Right ventricle myocardium superior (tissue), 1 donor: ENCODE measurements around the gene COIL. TPM values are rescaled to one million over a fixed set of nuclear protein-coding genes. Genes with fewer than 3 reads are reported as not detected.
"Not testable (repeated sequence)": the region's sequence is repeated elsewhere in the genome, so short reads cannot be mapped to it uniquely, and the experiment has no call there.

Experiments used
- ATAC-seq: fragments of 200-7000 bp; cut with Tn5 transposase; one replicate; pipeline ENCODE4 v1.9.1; 2020; ENCODE audit warnings: mild to moderate bottlenecking; ENCODE audit not compliant: poor library complexity
- DNase-seq: peaks from one replicate; pipeline ENCODE4 v3.0.0-alpha.2; 2020
- intact Hi-C: fragments of 100-400 bp; cut with DNase I; formaldehyde crosslinking; loops from one replicate; pipeline ENCODE4 v1.11.2; 2022
- total RNA-seq: library from RNA; stranded (reverse); fragmentation: NEBNext Ultra II Directional; extraction: Animal tissue kit (Norgen Biotek cat#: 25700); gene quantifications from one replicate; pipeline ENCODE4 v1.2.1, GENCODE V29; 2021
- donor health status: DM: no; HTN: yes; CAD: no; lungs with severe emphysema.

COIL gene
- total RNA-seq, 1 donor from 2014 or later, result 8.0 TPM

DNA sequence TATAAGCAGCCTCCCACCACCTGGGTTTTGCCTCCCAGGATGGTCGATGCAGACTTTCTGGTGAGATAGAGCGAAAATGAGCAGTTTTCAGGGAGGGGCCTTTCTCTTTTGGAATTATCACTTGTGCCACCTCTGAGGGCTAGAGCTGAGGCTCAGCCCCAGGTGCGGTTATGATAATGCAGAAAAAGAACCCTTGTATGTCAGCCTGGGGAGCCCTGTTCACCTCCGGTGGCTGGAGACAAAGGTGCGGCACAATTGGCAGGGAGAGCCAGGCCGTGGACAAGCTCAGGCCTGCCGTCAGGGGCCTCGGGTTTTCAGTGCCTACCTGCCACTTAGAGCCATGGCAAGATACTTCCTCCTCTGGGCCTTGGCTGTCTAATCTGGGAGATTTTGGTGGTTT lies 21.5 kb upstream of the COIL start:
- intact Hi-C loops, result no loop called here
- no peak for ATAC-seq

DNA sequence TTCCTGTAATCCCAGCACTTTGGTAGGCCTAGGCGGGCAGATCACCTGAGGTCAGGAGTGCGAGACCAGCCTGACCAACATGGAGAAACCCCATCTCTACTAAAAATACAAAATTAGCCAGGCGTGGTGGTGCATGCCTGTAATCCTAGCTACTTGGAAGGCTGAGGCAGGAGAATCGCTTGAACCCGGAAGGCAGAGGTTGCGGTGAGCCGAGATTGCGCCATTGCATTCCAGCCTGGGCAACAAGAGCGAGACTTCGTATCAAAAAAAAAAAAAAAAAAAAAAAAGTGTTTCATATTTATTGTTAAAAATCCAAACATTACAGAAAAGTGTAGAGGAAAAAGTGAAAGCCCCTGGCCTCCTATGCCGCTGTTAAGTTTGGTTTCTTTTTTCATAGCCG lies 19.7 kb upstream of the COIL start:
- DNase-seq, intact Hi-C loops, ATAC-seq: not testable (repeated sequence)

More for the DNA sequence above, 21.5 kb upstream of the COIL start:
- no peak for DNase-seq

DNA sequence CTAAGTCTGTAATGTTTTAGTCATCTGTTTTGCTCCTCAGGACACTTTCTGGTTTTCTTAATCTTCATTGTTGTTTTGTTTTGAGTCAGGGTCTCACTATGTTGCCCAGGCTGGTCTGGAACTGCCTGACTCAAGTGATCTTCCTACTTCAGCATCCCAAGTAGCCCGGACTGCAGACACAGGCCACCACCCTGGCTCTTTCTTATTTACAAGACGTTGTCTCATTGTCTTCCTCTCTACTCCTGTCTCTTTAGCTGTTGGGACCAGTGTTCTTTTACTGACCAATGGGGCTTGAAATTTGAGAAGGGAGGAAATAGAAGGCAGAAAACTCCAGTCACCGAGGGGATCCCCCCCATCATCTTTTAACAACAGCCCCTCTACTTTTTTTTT lies 18.2 kb upstream of the COIL start:
- intact Hi-C loops, result no loop called here
- ATAC-seq, result no peak
- no peak for DNase-seq

DNA sequence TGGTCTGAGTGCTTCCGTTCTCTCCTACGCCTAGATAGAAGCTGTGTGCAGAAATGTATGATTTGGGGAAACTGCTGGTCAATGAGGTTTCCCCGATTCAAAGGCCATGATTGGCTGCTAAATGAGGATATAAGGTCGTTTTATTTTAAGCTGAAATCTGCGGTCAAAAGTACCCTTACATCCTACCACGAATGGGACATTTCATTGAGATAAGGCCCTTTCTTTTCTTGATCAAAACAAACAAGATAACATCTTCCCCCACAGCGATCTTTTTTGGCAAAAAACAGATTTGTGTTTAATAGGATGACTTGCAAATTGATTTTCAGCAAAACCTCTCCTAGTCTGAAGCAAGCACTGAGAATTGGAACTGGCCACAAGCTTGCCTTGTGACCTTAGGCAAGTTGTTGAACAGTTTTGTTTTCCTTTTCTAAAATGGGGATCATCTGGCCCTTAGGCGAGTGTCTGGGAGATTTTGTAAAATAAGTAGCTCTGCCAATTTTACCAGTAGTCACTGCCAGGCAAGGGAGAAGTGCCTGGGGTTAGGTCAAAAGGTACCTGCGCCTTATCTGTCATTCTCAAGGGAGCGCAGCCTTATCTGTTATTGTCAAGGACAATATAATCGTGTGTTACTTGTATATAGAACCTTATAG lies 17.7 kb upstream of the COIL start:
- ATAC-seq (peak; percentile 28), DNase-seq (no peak)
- intact Hi-C loops, result no loop called here

DNA sequence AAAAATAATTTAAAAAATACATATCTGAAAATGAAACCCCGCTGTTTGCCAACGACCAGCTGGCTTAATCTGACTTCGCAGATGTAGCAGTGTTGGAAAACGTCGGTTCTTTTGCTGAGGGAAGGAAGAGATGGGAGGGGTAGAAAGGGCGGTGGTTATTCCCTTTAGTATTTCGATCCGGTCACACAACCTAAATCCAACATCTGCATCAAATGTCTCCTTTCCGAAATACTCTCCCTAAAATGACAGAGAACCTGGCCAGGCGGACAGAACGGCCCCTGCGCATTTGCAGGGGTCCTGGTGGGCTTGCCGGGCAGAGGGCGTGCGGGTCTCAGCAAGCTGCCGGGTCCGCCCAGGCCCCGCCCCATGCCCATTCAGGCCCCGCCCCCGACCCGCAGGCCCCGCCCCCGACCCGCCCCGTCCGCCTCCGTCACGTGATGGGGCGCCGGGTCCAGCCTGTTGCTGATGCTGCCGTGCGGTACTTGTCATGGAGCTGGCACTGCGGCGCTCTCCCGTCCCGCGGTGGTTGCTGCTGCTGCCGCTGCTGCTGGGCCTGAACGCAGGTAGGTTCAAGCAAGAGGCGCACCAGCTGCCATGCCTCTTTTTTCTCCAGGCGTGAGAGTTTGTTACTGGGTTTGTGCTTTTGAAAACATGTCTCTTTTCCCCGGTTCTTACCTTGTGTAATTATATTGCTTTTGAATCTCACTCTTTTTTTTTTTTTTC lies 17.0 kb upstream of the COIL start, which contains the start of gene SCPEP1:
SCPEP1 (plus strand) TSS at position 459 of the 723 bp plus-strand sequence; CDS start at position 488, 29 bp downstream.
- peak; percentile 96 for ATAC-seq
- peak; percentile 92 for DNase-seq
- intact Hi-C loops, result no loop called here

DNA sequence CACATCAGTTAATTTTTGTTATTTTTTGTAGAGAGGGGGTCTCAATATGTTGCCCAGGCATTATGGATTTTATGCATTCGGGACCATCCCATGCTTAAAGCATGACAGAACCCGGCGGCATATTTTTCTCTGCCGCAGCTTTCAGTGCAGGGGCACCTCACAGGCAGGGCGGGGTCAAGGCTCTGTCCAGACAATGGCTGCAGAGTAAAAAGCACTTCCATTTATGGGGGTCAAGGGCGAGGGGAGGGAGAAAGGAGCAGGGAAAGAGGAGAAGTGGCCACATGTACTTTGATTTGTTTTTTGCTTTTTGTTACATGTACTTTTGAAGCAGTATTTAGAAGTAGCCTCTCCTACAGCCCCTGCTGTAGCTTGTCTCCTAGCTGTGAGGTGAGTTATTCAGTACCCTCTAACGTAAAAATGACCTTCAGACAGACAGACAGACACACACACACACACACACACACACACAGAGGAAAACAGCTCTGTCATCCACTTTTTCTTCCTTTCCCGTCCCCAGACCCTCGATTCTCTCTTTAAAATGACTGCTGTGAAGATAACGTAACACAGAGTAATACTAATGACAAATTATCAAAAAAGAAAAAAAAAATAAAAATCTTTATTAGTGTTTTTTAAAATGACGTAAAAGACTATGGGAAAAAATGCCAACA lies 16.2 kb upstream of the COIL start:
- peak; percentile 16 for ATAC-seq
- no peak for DNase-seq
- intact Hi-C loops, result no loop called here

DNA sequence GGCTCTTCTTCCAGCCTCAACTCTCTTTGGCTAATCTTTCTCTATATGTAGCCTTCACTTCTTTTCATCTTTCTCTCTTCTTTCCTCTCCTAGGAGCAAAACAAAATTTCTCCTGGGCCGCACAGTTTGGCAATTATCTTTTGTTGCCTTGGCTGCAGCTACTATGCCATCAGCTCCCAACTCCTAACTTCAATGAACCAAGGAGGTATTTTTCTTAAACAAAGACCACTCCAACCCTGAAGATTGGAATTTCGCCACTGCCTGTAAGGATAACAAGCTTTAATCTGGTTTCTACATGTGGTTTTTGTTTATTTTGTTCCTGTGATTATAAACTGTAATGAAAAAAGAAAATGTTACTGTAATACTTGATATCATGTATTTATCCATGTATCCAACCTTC lies 14.8 kb upstream of the COIL start:
- no peak for ATAC-seq
- intact Hi-C loops, result no loop called here
- DNase-seq, result no peak

DNA sequence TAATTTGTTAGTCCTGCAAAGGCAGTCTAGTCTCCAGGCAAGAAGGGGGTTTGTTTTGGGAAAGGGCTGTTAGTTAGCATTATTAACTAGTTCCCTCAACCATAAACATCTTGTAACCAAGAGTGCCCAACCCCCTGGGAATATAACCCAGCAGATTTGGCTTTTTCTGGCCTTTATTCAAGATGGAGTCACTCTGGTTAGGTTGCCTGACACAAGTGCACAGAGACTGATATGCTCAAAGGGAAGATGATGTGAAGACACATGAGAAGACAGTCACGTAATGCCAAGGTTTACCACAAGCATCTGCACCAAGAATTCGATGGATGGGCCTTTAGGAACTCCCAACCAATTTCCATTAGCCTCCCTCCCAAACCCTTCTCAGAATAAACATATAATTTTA lies 13.2 kb upstream of the COIL start:
- intact Hi-C loops, result no loop called here
- DNase-seq (no peak), ATAC-seq (no peak)

DNA sequence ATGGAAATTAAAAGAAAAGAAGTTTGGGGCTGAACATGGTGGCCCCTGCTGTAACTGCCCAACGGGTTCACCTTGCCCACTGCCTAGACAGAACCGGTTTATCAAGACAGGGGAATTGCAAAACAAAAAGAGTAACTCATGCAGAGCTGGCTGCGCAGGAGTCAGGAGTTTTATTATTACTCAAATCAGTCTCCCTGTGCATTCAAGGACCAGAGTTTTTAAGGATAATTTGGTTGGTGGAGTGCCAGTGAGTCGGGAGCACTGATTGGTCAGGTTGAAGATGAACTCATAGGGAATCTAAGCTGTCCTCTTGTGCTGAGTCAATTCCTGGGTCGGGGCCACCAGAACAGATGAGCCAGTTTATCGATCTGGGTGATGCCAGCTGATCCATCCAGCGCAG lies 12.7 kb upstream of the COIL start:
- ATAC-seq, result no peak
- intact Hi-C loops, result no loop called here
- no peak for DNase-seq

DNA sequence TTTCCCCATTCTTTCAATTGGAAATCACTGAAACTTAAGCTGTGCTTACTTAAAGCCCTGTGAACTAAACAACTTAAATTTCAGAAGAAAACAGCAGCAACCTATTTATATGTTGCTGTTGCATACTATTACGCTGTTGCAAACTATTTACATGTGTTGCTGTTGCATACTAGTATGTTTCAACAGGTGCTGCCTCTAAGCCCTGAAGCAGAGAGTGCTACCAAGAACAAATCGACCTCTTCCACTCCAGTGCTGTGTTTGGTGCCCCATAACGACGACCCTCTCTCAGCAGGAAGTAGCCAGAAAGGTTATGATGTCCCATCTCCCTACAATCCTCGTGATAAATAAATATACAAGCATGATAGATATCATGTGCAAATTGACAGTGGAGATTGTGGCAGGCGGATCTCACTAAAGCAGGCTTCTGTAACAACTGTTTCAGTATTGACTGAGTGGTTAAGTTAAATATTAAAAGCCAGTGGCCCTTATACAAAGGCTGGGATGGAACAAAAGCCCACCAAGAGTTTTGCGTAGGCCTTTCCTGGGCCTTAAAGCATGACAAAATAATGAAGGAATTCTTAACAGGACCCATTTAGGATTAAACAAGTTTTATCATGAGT lies 11.4 kb upstream of the COIL start:
- DNase-seq (no peak), ATAC-seq (no peak)
- intact Hi-C loops, result no loop called here

DNA sequence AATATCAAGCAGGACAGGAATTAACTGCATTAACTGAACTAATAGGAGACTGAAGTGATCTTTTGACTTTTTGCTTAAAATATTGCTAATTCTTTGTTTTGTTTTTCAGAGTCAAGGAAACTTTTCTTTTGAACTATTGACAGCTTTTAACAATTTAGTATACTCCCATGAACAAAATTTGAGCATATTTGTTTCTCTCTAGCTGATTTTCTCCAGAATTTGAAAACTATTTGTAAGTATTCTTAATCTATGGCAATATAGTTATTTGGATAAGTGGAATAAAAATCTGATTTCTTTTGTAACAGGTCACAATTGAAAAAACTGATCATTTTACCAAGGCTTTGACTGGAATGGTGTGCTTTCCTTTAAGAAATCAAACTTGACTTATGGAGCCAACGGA lies 10.1 kb upstream of the COIL start:
- no peak for ATAC-seq
- DNase-seq, result no peak
- intact Hi-C loops, result no loop called here

DNA sequence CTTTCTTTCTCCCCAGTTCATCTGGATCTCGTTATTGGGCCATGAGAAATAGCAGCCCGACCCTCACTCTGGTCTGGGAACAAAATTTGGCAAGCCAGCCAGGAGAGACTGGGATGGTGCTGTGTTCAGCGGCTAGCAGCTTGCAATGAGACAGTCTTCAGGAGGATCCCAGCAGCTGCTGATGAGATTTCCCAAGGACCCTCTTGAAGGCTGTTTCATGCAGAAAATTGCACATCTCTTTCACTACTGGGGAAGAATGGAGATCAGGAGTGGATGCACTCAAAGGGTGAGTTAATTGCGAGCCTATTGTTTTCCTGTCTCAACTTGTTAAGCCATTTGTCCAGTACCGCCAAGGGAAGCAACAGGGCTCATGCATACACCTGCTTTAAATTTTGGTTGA lies 5.5 kb upstream of the COIL start:
- DNase-seq, result no peak
- ATAC-seq, result no peak
- intact Hi-C loops, result no loop called here

DNA sequence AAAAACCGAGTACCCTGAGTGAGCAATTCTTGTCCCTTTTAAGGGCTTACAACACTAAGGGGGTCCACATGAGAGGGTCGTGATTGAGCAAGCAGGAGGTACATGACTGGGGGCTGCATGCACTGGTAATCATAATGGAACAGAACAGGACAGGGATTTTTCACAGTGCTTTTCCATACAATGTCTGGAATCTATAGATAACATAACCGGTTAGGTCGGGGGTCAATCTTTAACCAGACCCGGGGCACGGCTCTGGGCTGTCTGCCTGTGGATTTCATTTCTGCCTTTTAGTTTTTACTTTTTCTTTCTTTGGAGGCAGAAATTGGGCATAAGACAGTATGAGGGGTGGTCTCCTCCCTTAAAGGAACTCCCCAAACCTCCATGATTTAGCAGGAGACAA lies 4.8 kb upstream of the COIL start:
- DNase-seq, intact Hi-C loops, ATAC-seq: not testable (repeated sequence)

DNA sequence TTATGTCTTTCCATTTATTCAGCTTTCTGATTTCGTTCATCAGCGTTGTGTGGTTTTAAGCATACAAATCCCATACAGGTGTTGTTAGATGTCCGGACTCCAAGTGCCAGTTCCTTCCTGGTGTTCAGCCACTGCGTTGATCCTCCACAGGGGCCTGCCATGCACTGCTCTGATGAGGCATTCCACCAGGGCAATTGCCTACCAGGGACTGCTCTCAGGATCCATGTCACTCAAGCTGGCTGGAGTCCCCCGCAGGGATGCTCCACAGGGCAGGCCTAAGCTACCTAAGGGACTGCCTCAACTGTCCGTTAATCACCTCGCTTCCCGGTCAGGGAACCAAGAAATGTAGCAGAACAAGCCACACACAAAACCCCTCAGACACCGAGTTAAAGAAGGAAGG lies 4.4 kb upstream of the COIL start:
- ATAC-seq, intact Hi-C loops, DNase-seq: not testable (repeated sequence)

DNA sequence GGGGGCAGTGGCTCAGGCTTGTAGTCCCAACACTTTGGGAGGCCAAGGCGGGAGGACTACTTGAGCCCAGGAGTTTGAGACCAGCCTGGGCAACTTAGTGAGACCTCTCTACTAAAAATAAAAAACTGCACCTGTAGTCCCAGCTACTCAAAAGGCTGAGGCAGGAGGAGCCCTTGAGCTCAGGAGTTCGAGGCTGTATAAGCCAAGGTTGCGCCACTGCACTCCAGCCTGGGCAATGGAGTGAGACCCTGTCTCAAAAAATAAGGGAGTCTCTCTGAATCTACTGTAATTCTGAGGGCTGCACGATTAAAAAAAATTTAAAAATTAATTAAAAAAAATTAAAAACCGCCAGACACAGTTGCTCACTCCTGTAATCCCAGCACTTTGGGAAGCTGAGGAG lies 3.9 kb downstream of the COIL start:
- DNase-seq, result no peak
- intact Hi-C loops, result no loop called here
- no peak for ATAC-seq

DNA sequence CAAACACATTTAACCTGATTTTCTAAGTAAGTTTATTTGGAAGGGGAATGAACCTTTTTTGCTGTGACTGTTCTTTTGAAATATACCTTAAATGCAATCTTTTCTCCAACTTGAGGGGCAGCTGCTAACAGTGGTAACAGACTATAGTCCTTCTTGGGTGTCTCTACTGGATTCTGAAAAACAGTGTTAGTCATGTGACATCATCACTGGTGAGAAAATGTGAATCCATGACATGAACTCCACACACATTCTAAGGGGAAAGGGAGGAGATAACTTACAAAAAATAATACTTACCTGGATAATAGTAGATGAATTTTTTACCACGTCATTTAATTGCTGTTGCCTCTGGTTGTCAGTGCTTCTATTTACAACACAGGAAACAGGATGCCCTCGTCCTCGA lies 11.3 kb downstream of the COIL start:
- intact Hi-C loops, result no loop called here
- DNase-seq, result no peak
- ATAC-seq, result no peak

DNA sequence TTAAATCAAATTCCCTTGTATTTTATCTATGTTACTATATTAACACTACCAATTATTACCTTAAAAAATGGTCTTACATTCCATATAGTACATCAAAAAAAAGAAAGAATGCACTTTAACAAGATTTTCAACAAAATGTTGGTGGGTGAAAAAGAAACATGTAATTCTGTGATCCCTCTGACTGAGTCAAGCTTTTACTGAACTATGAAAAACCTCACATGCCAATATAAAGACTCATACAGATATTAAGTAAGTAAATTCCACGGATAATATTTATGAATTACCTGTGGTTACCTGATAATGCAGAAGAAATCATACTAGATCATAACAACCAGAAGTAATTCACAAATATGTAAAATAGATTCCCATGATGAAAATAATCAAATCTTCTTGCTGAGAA lies 12.4 kb downstream of the COIL start:
- ATAC-seq (no peak), DNase-seq (no peak)
- intact Hi-C loops, result no loop called here

DNA sequence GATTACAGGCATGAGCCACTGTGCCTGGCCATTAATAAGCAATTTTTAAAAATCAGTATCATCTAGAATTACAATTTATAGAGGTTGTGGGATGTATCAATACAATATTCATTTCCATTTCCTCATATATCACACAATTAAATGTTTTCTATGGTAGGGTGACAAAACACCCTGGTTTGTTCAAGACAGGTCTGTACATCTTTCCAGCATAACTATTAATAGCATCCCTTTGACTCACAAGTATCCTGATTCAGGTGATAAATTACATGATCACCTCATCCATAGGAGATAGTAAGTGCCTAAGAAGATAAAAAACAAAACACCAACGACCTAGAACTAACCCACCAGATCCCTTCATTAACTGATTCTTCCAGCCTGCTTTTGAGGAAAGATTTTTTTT lies 13.1 kb downstream of the COIL start:
- ATAC-seq (no peak), DNase-seq (no peak)
- intact Hi-C loops, result no loop called here

DNA sequence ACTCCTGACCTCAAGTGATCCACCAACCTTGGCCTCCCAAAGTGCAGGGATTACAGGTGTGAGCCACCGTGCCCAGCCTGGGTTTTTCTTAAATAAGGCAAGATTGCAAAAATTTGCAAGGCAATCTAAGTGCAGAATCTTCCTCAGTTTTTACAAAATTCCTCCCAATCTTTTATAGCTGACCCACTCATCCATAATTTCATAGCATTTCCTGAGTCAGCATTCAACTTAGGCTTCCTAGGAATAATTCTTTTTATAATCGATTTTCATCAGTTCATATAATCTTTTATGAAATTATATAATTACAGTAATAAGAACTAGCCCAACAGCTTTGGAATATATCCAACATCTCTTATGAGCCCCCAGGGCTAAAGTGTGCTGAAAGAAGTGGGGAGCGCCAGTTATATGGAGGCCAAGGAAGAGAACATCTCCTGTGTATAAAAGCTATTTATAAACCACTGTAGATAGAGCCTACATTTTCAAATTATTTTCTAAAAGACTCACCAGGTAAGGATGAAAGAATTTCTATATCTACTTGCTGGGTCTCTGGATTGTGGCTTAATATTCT lies 14.8 kb downstream of the COIL start:
- intact Hi-C loops, result no loop called here
- ATAC-seq, result no peak
- DNase-seq, result no peak
